HK-2 (cell line): ENCODE results near the gene TRIO.

Experiments used
- DNase-seq: peaks from one replicate; pipeline ENCODE4 v3.0.0-alpha.2; 2018; ENCODE audit not compliant: unreplicated experiment

Gene TRIO

GRCh38 chr5:14487897-14488570 lies 344.9 kb downstream of the TRIO start:
- DNase-seq: no peak

DNA sequence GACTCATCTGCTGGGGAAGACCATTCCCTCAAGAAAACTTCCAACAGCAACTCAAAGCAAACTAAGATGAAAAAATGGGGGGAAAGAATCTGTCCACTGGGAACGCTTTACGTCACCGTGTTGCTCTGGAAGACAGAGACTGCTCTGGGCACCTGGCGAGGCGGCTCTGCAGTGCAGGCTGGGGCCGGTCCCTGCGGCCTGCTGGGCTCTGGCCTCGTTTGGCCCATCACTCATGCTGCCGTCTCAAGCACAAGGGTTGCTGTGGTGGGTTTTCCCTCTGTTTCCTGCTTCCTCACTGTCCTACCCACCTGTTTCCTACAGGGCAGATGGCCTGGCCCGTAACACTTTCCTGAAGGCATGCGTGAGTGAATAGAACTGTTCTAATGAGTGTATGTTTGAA lies 345.6 kb downstream of the TRIO start:
- DNase-seq: no peak

DNA sequence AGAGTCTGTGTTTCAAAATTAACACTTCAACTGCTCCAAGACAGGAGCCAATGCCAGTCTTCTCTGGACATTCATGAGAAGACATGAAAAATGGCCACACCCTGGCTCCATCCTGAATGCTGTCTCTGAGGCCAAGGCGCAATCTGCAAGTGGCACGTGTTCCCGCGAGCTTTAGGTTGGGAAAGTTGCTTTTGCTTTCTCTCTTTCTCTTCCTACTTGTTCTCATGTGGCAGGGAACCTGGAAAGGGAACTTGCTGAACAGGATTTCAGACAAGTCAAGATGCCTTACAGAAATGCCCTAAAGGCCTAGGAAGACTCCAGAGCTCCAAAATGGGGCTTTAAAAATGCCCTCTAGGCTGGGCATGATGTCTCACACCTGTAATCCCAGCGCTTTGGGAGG lies 346.5 kb downstream of the TRIO start:
- DNase-seq: no peak

DNA sequence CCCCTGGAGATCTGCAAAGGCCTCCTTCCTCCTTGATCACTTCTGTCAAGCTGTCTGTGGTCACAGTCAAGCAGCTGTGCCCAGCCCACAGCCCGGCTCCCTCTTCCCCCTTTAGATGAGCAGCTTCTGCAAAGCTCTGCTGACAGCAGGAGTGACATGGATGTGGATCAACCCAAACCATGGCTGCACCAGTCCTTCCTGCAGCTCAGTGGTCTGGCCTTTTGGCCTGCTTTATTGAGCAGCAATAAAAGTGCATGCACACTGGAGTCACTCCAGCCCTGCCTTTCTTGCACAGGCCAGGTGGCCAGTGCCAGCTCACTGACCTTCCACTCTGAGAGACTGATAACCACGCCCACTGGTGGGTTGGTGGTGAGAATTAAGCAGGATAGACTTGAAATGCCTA lies 347.2 kb downstream of the TRIO start:
- no peak for DNase-seq

DNA sequence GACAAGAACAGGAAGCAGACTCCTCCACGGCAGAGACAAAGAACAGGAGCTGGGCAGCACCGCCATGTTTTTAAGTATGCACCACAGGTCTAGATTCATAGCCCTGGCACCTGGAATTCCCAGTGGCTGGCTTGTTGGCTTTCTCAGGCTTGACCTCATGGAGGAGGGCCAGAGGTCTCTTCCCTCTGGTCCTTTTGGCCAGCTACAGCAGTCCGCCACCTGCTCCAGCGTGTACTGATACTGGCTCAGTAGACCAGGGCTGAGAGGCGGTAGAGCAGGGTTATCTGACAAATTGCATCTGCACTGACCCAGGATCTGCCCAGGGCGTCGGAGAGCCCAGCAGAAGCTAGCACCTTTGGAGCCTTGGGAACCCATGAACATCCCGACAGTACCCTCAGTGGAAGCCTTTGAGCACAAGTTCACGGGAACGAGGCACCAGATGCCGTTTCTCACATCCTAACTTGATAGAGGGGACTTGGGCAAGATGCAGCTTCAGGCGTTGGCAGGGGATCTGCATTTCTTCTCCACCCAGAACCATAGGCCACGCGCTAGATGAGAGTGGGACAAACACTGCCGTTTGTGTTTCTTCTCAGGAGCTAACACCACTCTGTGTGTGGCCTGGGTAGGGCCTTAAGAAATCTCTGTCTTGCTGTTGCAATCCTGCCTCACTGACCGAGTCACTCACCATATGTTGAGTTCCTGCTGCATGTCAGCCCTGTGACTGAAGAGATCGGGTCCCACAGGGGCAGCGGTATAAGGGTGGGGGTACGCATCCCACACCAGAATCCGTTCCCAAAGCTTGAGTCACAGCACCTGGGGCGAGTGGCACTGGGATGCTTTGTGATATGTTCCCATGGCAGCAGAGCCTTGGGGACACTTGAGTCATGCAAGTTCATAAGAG lies 348.1 kb downstream of the TRIO start:
- no peak for DNase-seq

GRCh38 chr5:14492331-14492964 lies 349.3 kb downstream of the TRIO start:
- DNase-seq: no peak

DNA sequence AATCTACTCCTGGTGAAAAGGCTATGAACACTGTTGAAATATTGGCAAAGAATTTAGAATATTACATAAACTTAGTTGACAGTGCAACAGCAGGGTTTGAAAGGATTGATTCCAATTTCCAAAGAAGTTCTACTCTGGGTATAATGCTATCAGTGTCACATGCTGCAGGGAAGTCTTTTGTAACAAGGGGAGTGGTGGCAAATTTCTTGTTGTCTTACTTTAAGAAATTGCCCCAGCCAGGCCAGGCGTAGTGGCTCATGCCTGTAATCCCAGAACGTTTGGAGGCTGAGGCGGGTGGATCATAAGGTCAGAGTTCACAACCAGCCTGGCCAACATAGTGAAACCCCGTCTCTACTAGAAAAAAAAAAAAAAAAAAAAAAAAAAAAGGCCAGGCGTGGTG lies 352.2 kb downstream of the TRIO start:
- no peak for DNase-seq

DNA sequence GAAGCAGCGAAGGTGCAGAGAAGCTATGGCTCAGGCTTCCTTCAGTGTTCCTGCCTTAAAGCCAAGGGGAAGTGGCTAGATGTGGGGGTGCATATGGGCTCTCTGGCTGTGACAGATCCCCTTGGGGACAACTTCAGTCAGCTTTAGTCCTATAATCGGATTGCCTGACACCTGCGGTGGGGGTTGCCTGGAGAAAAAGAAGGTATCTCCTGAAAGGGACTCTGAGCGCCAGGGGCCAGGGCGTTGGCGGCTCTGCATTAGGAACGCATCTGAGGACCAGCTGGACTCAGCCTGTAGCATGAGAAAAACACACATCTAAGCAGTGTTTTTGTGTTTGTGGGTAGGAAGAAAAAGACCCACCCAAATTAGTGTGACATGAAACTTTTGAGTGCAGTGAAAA lies 354.2 kb downstream of the TRIO start:
- DNase-seq: no peak

DNA sequence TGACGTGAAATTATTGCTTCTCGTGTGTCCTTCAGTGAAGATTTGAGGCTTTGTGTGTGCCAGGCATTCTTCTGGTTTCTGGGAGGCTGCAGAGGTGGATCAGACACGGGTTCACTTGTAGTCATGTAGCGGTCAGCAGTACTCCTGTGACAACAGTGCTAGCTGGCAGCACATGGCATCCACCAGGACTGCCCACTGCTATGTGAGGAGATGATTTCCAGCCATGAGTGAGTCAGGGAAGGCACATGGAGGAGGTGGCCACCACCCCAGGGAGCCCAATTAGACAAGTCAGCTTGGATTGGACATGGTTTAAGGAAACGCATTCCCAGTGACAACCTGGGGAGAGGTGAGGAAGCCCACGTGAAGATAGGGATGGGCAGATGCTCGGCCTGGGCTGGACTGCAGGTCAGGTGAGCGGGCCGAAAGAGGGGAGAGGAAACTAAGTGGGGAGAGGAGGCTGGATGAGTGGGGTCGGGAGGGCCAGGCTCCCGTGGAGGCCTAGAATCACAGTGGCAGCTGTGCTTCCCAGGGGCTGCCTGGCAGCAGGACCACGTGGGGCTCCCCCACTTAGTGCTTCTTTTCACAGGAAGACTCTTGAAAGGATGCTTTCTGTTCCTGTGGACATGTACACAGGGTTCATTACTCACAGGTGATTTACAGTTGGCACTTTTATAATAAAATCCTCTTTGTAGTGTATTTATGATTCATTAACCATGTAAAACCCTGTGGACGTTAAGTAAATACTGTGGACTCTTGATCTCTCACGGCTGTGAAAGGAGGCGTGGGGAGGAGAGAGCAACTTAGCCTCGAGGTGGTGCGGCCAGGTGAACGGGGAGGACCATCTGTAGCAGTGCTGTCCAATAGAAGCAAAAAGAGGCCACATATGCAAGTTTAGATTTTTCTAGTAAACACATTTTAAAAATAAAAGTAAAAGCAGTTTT lies 358.5 kb downstream of the TRIO start:
- DNase-seq: no peak

DNA sequence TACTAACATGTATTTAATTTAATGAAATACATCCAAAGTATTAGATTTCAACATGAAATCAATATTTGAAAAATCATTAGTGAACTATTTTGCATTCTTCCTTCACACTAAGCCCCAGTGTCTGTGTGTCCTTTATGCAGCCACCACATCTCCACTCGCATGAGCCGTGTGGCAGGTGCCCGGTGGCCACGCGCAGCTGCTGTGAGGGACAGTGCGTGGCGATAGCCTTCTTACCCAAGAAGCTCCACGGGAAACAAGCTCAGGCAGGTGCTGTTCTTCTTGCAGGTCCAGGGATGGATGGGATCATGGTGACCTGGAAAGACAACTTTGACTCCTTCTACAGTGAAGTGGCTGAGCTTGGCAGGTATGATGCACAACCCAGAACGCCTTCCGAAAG lies 359.1 kb downstream of the TRIO start:
- DNase-seq: no peak

- no peak for DNase-seq
Observed at GRCh38 chr5:14503017-14503680, 360.0 kb downstream of the TRIO start.

GRCh38 chr5:14503681-14504331 lies 360.7 kb downstream of the TRIO start:
- DNase-seq: no peak

GRCh38 chr5:14504332-14504727 lies 361.2 kb downstream of the TRIO start:
- DNase-seq: no peak

- DNase-seq: no peak
Observed at GRCh38 chr5:14504816-14505215, 361.7 kb downstream of the TRIO start.

- no peak for DNase-seq
Observed at GRCh38 chr5:14505310-14506139, 362.4 kb downstream of the TRIO start.

DNA sequence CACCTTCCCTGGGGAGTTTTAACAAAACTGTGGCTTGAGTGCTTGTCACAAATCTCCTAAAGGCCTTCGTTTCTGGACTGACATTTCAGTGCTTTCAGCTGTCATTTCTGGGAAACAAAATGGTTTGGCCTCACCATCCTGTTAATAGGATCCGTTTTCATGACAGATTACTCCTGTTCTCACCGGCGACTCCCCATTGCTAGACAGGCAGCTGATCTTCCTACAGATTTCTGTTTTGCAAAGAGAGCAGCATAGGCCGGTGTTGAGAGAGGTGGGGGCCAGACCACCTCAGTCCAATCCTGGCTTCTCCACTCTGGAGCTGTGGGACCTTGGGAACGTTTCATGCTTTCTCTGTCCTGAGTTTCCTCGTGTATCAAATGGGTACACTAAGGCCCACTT lies 363.0 kb downstream of the TRIO start:
- DNase-seq: no peak

- DNase-seq: no peak
Observed at GRCh38 chr5:14506661-14507060, 363.5 kb downstream of the TRIO start.

- no peak for DNase-seq
Observed at GRCh38 chr5:14507156-14507941, 364.2 kb downstream of the TRIO start.

- no peak for DNase-seq
Observed at GRCh38 chr5:14508046-14508445, 364.9 kb downstream of the TRIO start.
